GM23338 (cell line): ENCODE results near the gene THAP6. TPM values are rescaled to one million over a fixed set of nuclear protein-coding genes. Genes with fewer than 3 reads are reported as not detected.
A peak's percentile ranks its signal among the peaks of the same experiment; 100 is the strongest.

Source experiments
- ATAC-seq: fragments of 200-7000 bp; cut with Tn5 transposase; 3 replicates; pipeline ENCODE4 v1.9.1; 2020
- DNase-seq: peaks from one replicate; pipeline ENCODE4 v3.0.0-alpha.2; 2015; ENCODE audit warnings: low spot score
- H2AFZ ChIP-seq: fragments of 200-600 bp; sonication (generic); 2 replicates; pipeline ENCODE4 v1.8.0; 2016; ENCODE audit warnings: antibody characterized with exemption, mild to moderate bottlenecking, moderate library complexity
- H3F3A ChIP-seq: fragments of 200-600 bp; sonication (generic); replicated peaks from 2 replicates; pipeline ENCODE4 v1.8.0; 2017; ENCODE audit warnings: antibody characterized with exemption, mixed run types, low read depth
- H3K27ac ChIP-seq: fragments of 200-600 bp; sonication (generic); 2 replicates; pipeline ENCODE4 v1.6.1; 2016; ENCODE audit warnings: low read depth
- H3K27me3 ChIP-seq: fragments of 200-600 bp; sonication (generic); 2 replicates; pipeline ENCODE4 v1.8.0; 2016; ENCODE audit warnings: mild to moderate bottlenecking, mixed run types, moderate library complexity; ENCODE audit not compliant: insufficient read depth
- H3K36me3 ChIP-seq: fragments of 200-600 bp; sonication (generic); 2 replicates; pipeline ENCODE4 v1.8.0; 2016; ENCODE audit warnings: mild to moderate bottlenecking; ENCODE audit not compliant: insufficient read depth
- H3K4me1 ChIP-seq: fragments of 200-600 bp; sonication (generic); 2 replicates; pipeline ENCODE4 v1.8.0; 2016; ENCODE audit warnings: mild to moderate bottlenecking, moderate library complexity; ENCODE audit not compliant: insufficient read depth
- H3K4me2 ChIP-seq: fragments of 200-600 bp; sonication (generic); 2 replicates; pipeline ENCODE4 v1.7.1; 2017; ENCODE audit warnings: mixed run types
- H3K4me3 ChIP-seq: fragments of 200-600 bp; sonication (generic); 2 replicates; pipeline ENCODE4 v1.6.1; 2016; ENCODE audit warnings: mixed run types
- H3K79me2 ChIP-seq: fragments of 200-600 bp; sonication (generic); replicated peaks from 2 replicates; pipeline ENCODE4 v1.8.0; 2017; ENCODE audit warnings: mild to moderate bottlenecking; ENCODE audit not compliant: insufficient read depth
- H3K9me2 ChIP-seq: fragments of 200-600 bp; sonication (generic); 2 replicates; pipeline ENCODE4 v1.8.0; 2017; ENCODE audit not compliant: insufficient read depth
- H4K20me1 ChIP-seq: fragments of 200-600 bp; sonication (generic); replicated peaks from 2 replicates; pipeline ENCODE4 v1.8.0; 2017; ENCODE audit warnings: mild to moderate bottlenecking; ENCODE audit not compliant: insufficient read depth
- H3K27ac Mint-ChIP-seq: 2 replicates; pipeline ENCODE4 v1.8.0; 2020; ENCODE audit warnings: inconsistent platforms, mild to moderate bottlenecking, moderate library complexity, mixed read lengths
- H3K27me3 Mint-ChIP-seq: 3 replicates; pipeline ENCODE4 v1.8.0; 2022; ENCODE audit warnings: low read depth, mild to moderate bottlenecking, moderate library complexity, mixed read lengths, inconsistent platforms; ENCODE audit not compliant: insufficient read depth, poor library complexity
- H3K36me3 Mint-ChIP-seq: 3 replicates; pipeline ENCODE4 v1.8.0; 2021; ENCODE audit warnings: low read depth, mild to moderate bottlenecking, inconsistent platforms, moderate library complexity, mixed read lengths
- H3K4me1 Mint-ChIP-seq: 3 replicates; pipeline ENCODE4 v1.8.0; 2020; ENCODE audit warnings: mild to moderate bottlenecking, inconsistent platforms, mixed read lengths
- H3K4me3 Mint-ChIP-seq: 3 replicates; pipeline ENCODE4 v1.8.0; 2021; ENCODE audit warnings: moderate library complexity, mild to moderate bottlenecking, inconsistent platforms, mixed read lengths
- H3K9me3 Mint-ChIP-seq: 3 replicates; pipeline ENCODE4 v1.8.0; 2020; ENCODE audit warnings: moderate library complexity, mild to moderate bottlenecking, inconsistent platforms, mixed read lengths
- CREB1 ChIP-seq: fragments of 250-450 bp; sonication (Bioruptor Pico); IDR thresholded peaks from 2 replicates; pipeline ENCODE4 v1.5.0; 2020; ENCODE audit warnings: low read depth, mild to moderate bottlenecking, moderate library complexity
- polyA plus RNA-seq: library from polyadenylated mRNA; unstranded; fragments of >200 nt; fragmentation: Nextera tagmentation; extraction: Ambion mirVana; gene quantifications from 2 replicates; pipeline ENCODE4 v1.2.1, GENCODE V29; 2016
- total RNA-seq: library from RNA; depleted of rRNA; stranded (reverse); fragments of >200 nt; shearing (Covaris generic); gene quantifications from 2 replicates; pipeline ENCODE4 v1.2.3, GENCODE V29; 2014
- TF ChIP-seq, protein P1 (sequence below): fragments of 250-450 bp; sonication (Bioruptor Pico); IDR thresholded peaks from 2 replicates; pipeline ENCODE4 v1.5.0; 2020; ENCODE audit warnings: mild to moderate bottlenecking, moderate library complexity
- TF ChIP-seq, protein P2 (sequence below): IDR thresholded peaks from one replicate; pipeline ENCODE4 v1.6.1; 2018; ENCODE audit warnings: antibody characterized with exemption; ENCODE audit not compliant: unreplicated experiment

The THAP6 gene
- total and polyA plus RNA-seq, 2 experiments from 2014 or later = 9.0 to 15.2 TPM

DNA sequence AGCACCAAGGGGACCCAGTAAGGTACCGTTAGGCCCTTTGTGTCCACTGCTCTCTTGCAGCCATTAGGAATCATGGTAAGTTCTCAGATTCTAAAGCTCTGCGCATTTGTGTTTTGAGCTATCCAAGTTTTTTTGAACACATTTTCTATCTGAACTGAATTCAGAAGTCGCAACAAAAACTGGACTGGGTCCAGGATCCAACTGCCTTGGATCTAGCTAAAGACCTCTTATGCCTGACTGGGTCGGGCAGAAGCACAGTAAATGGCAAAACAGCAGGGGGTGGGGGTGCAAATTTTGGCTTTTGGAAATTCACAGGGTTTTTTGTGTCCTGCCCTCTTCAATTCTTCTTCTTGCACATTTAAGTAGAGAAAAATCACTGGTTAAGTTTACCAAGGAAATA lies 30.1 kb upstream of the THAP6 start (continued):
- TF ChIP-seq, protein P1, sequence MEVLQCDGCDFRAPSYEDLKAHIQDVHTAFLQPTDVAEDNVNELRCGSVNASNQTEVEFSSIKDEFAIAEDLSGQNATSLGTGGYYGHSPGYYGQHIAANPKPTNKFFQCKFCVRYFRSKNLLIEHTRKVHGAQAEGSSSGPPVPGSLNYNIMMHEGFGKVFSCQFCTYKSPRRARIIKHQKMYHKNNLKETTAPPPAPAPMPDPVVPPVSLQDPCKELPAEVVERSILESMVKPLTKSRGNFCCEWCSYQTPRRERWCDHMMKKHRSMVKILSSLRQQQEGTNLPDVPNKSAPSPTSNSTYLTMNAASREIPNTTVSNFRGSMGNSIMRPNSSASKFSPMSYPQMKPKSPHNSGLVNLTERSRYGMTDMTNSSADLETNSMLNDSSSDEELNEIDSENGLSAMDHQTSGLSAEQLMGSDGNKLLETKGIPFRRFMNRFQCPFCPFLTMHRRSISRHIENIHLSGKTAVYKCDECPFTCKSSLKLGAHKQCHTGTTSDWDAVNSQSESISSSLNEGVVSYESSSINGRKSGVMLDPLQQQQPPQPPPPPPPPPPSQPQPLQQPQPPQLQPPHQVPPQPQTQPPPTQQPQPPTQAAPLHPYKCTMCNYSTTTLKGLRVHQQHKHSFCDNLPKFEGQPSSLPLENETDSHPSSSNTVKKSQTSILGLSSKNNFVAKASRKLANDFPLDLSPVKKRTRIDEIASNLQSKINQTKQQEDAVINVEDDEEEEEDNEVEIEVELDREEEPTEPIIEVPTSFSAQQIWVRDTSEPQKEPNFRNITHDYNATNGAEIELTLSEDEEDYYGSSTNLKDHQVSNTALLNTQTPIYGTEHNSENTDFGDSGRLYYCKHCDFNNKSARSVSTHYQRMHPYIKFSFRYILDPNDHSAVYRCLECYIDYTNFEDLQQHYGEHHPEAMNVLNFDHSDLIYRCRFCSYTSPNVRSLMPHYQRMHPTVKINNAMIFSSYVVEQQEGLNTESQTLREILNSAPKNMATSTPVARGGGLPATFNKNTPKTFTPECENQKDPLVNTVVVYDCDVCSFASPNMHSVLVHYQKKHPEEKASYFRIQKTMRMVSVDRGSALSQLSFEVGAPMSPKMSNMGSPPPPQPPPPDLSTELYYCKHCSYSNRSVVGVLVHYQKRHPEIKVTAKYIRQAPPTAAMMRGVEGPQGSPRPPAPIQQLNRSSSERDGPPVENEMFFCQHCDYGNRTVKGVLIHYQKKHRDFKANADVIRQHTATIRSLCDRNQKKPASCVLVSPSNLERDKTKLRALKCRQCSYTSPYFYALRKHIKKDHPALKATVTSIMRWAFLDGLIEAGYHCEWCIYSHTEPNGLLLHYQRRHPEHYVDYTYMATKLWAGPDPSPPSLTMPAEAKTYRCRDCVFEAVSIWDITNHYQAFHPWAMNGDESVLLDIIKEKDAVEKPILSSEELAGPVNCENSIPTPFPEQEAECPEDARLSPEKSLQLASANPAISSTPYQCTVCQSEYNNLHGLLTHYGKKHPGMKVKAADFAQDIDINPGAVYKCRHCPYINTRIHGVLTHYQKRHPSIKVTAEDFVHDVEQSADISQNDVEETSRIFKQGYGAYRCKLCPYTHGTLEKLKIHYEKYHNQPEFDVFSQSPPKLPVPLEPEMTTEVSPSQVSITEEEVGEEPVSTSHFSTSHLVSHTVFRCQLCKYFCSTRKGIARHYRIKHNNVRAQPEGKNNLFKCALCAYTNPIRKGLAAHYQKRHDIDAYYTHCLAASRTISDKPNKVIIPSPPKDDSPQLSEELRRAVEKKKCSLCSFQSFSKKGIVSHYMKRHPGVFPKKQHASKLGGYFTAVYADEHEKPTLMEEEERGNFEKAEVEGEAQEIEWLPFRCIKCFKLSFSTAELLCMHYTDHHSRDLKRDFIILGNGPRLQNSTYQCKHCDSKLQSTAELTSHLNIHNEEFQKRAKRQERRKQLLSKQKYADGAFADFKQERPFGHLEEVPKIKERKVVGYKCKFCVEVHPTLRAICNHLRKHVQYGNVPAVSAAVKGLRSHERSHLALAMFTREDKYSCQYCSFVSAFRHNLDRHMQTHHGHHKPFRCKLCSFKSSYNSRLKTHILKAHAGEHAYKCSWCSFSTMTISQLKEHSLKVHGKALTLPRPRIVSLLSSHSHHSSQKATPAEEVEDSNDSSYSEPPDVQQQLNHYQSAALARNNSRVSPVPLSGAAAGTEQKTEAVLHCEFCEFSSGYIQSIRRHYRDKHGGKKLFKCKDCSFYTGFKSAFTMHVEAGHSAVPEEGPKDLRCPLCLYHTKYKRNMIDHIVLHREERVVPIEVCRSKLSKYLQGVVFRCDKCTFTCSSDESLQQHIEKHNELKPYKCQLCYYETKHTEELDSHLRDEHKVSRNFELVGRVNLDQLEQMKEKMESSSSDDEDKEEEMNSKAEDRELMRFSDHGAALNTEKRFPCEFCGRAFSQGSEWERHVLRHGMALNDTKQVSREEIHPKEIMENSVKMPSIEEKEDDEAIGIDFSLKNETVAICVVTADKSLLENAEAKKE (CRISPR knock-in tag) = no peak
- no peak for TF ChIP-seq CREB1 (CRISPR knock-in tag)
- TF ChIP-seq, protein P2, sequence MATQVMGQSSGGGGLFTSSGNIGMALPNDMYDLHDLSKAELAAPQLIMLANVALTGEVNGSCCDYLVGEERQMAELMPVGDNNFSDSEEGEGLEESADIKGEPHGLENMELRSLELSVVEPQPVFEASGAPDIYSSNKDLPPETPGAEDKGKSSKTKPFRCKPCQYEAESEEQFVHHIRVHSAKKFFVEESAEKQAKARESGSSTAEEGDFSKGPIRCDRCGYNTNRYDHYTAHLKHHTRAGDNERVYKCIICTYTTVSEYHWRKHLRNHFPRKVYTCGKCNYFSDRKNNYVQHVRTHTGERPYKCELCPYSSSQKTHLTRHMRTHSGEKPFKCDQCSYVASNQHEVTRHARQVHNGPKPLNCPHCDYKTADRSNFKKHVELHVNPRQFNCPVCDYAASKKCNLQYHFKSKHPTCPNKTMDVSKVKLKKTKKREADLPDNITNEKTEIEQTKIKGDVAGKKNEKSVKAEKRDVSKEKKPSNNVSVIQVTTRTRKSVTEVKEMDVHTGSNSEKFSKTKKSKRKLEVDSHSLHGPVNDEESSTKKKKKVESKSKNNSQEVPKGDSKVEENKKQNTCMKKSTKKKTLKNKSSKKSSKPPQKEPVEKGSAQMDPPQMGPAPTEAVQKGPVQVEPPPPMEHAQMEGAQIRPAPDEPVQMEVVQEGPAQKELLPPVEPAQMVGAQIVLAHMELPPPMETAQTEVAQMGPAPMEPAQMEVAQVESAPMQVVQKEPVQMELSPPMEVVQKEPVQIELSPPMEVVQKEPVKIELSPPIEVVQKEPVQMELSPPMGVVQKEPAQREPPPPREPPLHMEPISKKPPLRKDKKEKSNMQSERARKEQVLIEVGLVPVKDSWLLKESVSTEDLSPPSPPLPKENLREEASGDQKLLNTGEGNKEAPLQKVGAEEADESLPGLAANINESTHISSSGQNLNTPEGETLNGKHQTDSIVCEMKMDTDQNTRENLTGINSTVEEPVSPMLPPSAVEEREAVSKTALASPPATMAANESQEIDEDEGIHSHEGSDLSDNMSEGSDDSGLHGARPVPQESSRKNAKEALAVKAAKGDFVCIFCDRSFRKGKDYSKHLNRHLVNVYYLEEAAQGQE = no peak

DNA sequence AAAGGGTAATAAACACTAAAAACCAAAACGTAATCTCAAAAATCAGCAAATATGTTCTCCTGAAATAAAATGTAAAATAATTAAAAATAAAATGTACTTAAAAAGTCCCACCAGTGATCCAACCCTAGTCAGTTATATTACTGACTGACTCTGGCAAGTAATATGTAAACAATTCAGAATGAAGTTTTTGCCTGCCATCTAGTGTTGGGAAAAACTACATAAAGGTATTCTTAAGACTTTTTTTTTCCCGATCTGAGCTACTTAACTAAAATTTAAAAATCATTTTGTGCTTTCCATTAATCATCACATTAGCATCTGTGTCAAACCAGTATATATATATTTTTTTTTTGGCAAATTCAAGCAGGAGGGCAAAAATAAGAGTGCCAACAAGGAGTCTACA lies 24.1 kb upstream of the THAP6 start:
- no peaks in the 10 kb centered on the region for H3K9me2 ChIP-seq
- no peak overlapping the region for H3K4me3 ChIP-seq
- H3K27me3 ChIP-seq = no peaks in the 10 kb centered on the region
- no peak overlapping the region for H2AFZ ChIP-seq
- no peak overlapping the region for H3K4me2 ChIP-seq
- H4K20me1 ChIP-seq = peaks cover 4% of the 10 kb centered on the region; the same call in 1 of the 2 replicates
- H3K4me1 ChIP-seq = 0 out of 2 replicates have a peak, but pooled peaks cover 7% of the 10 kb centered on the region
- Mint-ChIP-seq H3K9me3 (no peaks in the 10 kb centered on the region), H3K4me1 (peaks cover 2% of the 10 kb centered on the region; the same call in 2 of the 3 replicates), H3K27ac (no peak overlapping the region), H3K36me3 (peaks cover 21% of the 10 kb centered on the region), H3K4me3 (no peak overlapping the region), H3K27me3 (no peaks in the 10 kb centered on the region)
- ATAC-seq = no peak
- peak; percentile 29 for DNase-seq
- no peak overlapping the region for H3K27ac ChIP-seq
- 0 out of 2 replicates have a peak, but pooled peaks cover 4% of the 10 kb centered on the region for H3F3A ChIP-seq
- H3K79me2 ChIP-seq = no peaks in the 10 kb centered on the region; the same call in 1 of the 2 replicates
- H3K36me3 ChIP-seq = peaks cover 8% of the 10 kb centered on the region; the same call in 1 of the 2 replicates
- TF ChIP-seq, protein P1 (CRISPR knock-in tag) = no peak
